H1 (cell line): ENCODE data around the gene ZDHHC23. TPM values are rescaled to one million over a fixed set of nuclear protein-coding genes. Genes with fewer than 3 reads are reported as not detected.

Experiments used
- CTCF ChIA-PET: fragments of 300-600 bp; sonication (Branson Sonifier 250); formaldehyde crosslinking; loops from one replicate; lab custom pipeline; 2021; ENCODE audit not compliant: partially characterized antibody; lab: Charles Lee
- POLR2A ChIA-PET: fragments of 300-600 bp; sonication (Branson Sonifier 250); formaldehyde crosslinking; loops from one replicate; lab custom pipeline; 2021; ENCODE audit warnings: inconsistent platforms; ENCODE audit not compliant: partially characterized antibody; lab: Charles Lee
- DNase-seq, 2 experiments: peaks; one replicate each; pipeline versions ENCODE4 v3.0.0 to v3.0.0-alpha.2; 2010 to 2022; ENCODE audit warnings: low spot score in 2 of 2, low read depth in 1 of 2, mixed read lengths in 1 of 2
- FAIRE-seq: peaks from 2 replicates; lab custom pipeline; 2011; peaks lifted over from hg19 to GRCh38; lab: Jason Lieb, UNC
- H2AFZ ChIP-seq: 2 replicates; pipeline ENCODE4 v1.8.1; 2012; ENCODE audit warnings: low read length, inconsistent platforms
- H2AK5ac ChIP-seq: 2 replicates; pipeline ENCODE4 v1.6.1; 2013; ENCODE audit warnings: low read depth, low read length
- H2BK120ac ChIP-seq: replicated peaks from 2 replicates; pipeline ENCODE3; 2013; ENCODE audit warnings: low read depth, low read length, inconsistent platforms
- H2BK12ac ChIP-seq: 2 replicates; pipeline ENCODE4 v1.6.1; 2013; ENCODE audit warnings: low read depth, low read length
- H2BK15ac ChIP-seq: 2 replicates; pipeline ENCODE4 v1.6.1; 2013; ENCODE audit warnings: low read length
- H2BK20ac ChIP-seq: 2 replicates; pipeline ENCODE4 v1.6.1; 2013; ENCODE audit warnings: low read length
- H2BK5ac ChIP-seq: 2 replicates; pipeline ENCODE4 v1.6.1; 2013; ENCODE audit warnings: low read depth, low read length
- H3K14ac ChIP-seq: 2 replicates; pipeline ENCODE4 v1.6.1; 2013; ENCODE audit warnings: inconsistent platforms; ENCODE audit not compliant: insufficient read length
- H3K18ac ChIP-seq: 2 replicates; pipeline ENCODE4 v1.6.1; 2013; ENCODE audit warnings: low read length; ENCODE audit errors: extremely low read depth
- H3K23ac ChIP-seq: 2 replicates; pipeline ENCODE4 v1.6.1; 2013; ENCODE audit warnings: inconsistent platforms; ENCODE audit not compliant: insufficient read length
- H3K23me2 ChIP-seq: 2 replicates; pipeline ENCODE4 v1.6.1; 2013; ENCODE audit warnings: low read depth, low read length
- H3K27ac ChIP-seq: 2 replicates; pipeline ENCODE4 v1.6.1; 2011; ENCODE audit warnings: low read depth, low read length, inconsistent platforms
- H3K27me3 ChIP-seq, 4 experiments: replicated peaks in 1 of 4; 1 replicate in 1 of 4; 2 replicates in 3 of 4; pipeline versions ENCODE4 v1.6.1 to v1.8.1; 2011 to 2013; ENCODE audit warnings: low read length in 3 of 4, mild to moderate bottlenecking in 3 of 4, inconsistent platforms in 2 of 4, mixed read lengths in 2 of 4, moderate library complexity in 1 of 4; ENCODE audit not compliant: control insufficient read depth in 3 of 4, insufficient read depth in 3 of 4; ENCODE audit errors: extremely low read depth in 1 of 4
- H3K36me3 ChIP-seq, 4 experiments: 2 replicates each; pipeline versions ENCODE4 v1.6.1 to v1.8.1; 2011 to 2013; ENCODE audit warnings: mild to moderate bottlenecking in 4 of 4, low read length in 3 of 4, moderate library complexity in 2 of 4, control low read depth in 1 of 4, inconsistent platforms in 1 of 4; ENCODE audit not compliant: insufficient read depth in 4 of 4, control insufficient read depth in 2 of 4
- H3K4ac ChIP-seq: replicated peaks from 2 replicates; pipeline ENCODE3; 2013; ENCODE audit warnings: low read length, low read depth, mixed read lengths, inconsistent platforms; ENCODE audit not compliant: insufficient read length
- H3K4me1 ChIP-seq, 4 experiments: replicated peaks in 1 of 4; 1 replicate in 1 of 4; 2 replicates in 3 of 4; pipeline versions ENCODE4 v1.6.1 to v1.8.1; 2011 to 2013; ENCODE audit warnings: low read length in 3 of 4, inconsistent platforms in 2 of 4, mixed read lengths in 1 of 4; ENCODE audit not compliant: insufficient read depth in 4 of 4, control insufficient read depth in 3 of 4
- H3K4me2 ChIP-seq, 2 experiments: 2 replicates each; pipeline versions ENCODE4 v1.6.1 to v1.8.1; 2011 to 2013; ENCODE audit warnings: low read depth in 2 of 2, low read length in 2 of 2, control low read depth in 1 of 2, inconsistent platforms in 1 of 2, mild to moderate bottlenecking in 1 of 2; ENCODE audit not compliant: insufficient read depth in 1 of 2
- H3K4me3 ChIP-seq, 4 experiments: fragments of 200-600, 300-600 bp in 1 of 4; sonication (generic), shearing (Covaris generic), sonication (Bioruptor Twin) in 1 of 4; 2 replicates each; pipeline versions ENCODE4 v1.5.1 to v1.8.1; 2011 to 2016; ENCODE audit warnings: low read length in 4 of 4, low read depth in 3 of 4, control low read depth in 2 of 4, inconsistent platforms in 2 of 4, mild to moderate bottlenecking in 2 of 4, mixed read lengths in 1 of 4, moderate library complexity in 1 of 4; ENCODE audit not compliant: insufficient read depth in 2 of 4; ENCODE audit errors: extremely low read depth in 1 of 4
- H3K56ac ChIP-seq: replicated peaks from 2 replicates; pipeline ENCODE3; 2013; ENCODE audit warnings: low read depth, mild to moderate bottlenecking, mixed read lengths, low read length, inconsistent platforms; ENCODE audit not compliant: insufficient read length
- H3K79me1 ChIP-seq: 2 replicates; pipeline ENCODE4 v1.6.1; 2013; ENCODE audit warnings: low read depth, low read length, control low read depth
- H3K79me2 ChIP-seq, 2 experiments: 2 replicates each; pipeline versions ENCODE4 v1.6.1 to v1.8.1; 2012 to 2013; ENCODE audit warnings: low read length in 2 of 2, mild to moderate bottlenecking in 2 of 2, inconsistent platforms in 1 of 2; ENCODE audit not compliant: insufficient read depth in 2 of 2, control insufficient read depth in 1 of 2
- H3K9ac ChIP-seq, 4 experiments: replicated peaks in 1 of 4; 1 replicate in 1 of 4; 2 replicates in 3 of 4; pipeline versions ENCODE4 v1.6.1 to v1.8.1; 2011 to 2013; ENCODE audit warnings: low read depth in 3 of 4, low read length in 3 of 4, control low read depth in 2 of 4, mild to moderate bottlenecking in 2 of 4, moderate library complexity in 2 of 4, inconsistent platforms in 1 of 4; ENCODE audit errors: extremely low read depth in 1 of 4
- H3K9me3 ChIP-seq, 2 experiments: 2 replicates each; pipeline versions ENCODE4 v1.6.1 to v1.8.1; 2012 to 2013; ENCODE audit warnings: mild to moderate bottlenecking in 2 of 2, moderate library complexity in 2 of 2, control low read depth in 1 of 2, inconsistent platforms in 1 of 2, low read depth in 1 of 2, low read length in 1 of 2, mixed read lengths in 1 of 2; ENCODE audit not compliant: insufficient read depth in 2 of 2
- H4K20me1 ChIP-seq, 2 experiments: replicated peaks in 1 of 2; 2 replicates each; pipeline versions ENCODE3 to v1.8.1; 2011 to 2013; ENCODE audit warnings: inconsistent platforms in 2 of 2, low read length in 2 of 2, mild to moderate bottlenecking in 1 of 2; ENCODE audit not compliant: insufficient read depth in 2 of 2, control insufficient read depth in 1 of 2
- H4K5ac ChIP-seq: 2 replicates; pipeline ENCODE4 v1.6.1; 2013; ENCODE audit warnings: low read length, low read depth, mixed read lengths, inconsistent platforms; ENCODE audit not compliant: insufficient read length
- H4K8ac ChIP-seq: 2 replicates; pipeline ENCODE4 v1.8.0; 2013; ENCODE audit warnings: mild to moderate bottlenecking, moderate library complexity, low read length, inconsistent platforms; ENCODE audit not compliant: insufficient read depth; ENCODE audit errors: extremely low read depth
- H4K91ac ChIP-seq: replicated peaks from 2 replicates; pipeline ENCODE3; 2013; ENCODE audit warnings: low read length, mixed read lengths, inconsistent platforms; ENCODE audit not compliant: insufficient read length
- BACH1 ChIP-seq: IDR thresholded peaks from 2 replicates; pipeline ENCODE4 v1.6.1; 2012; ENCODE audit warnings: low read length, improper control_type of control experiment
- BCL11A ChIP-seq, 2 experiments: IDR thresholded peaks; one replicate each; pipeline ENCODE4 v1.6.1; 2011; ENCODE audit warnings: low read depth in 2 of 2, low read length in 2 of 2, mild to moderate bottlenecking in 2 of 2
- CHD2 ChIP-seq: IDR thresholded peaks from 2 replicates; pipeline ENCODE4 v1.6.1; 2012; ENCODE audit warnings: low read length, improper control_type of control experiment
- FOSL1 ChIP-seq: IDR thresholded peaks from 2 replicates; pipeline ENCODE4 v1.6.1; 2011; ENCODE audit warnings: mild to moderate bottlenecking, low read depth, low read length, moderate library complexity; ENCODE audit not compliant: insufficient read depth
- NANOG ChIP-seq: IDR thresholded peaks from 2 replicates; pipeline ENCODE4 v1.6.1; 2011; ENCODE audit warnings: low read length, low read depth, mild to moderate bottlenecking, inconsistent platforms; ENCODE audit not compliant: insufficient read depth, poor library complexity, severe bottlenecking
- SIN3A ChIP-seq, 2 experiments: IDR thresholded peaks in 1 of 2; conservative IDR thresholded peaks in 1 of 2; 2 replicates each; pipeline ENCODE4 v1.6.1; 2011 to 2012; ENCODE audit warnings: low read length in 2 of 2, improper control_type of control experiment in 1 of 2, low read depth in 1 of 2, mild to moderate bottlenecking in 1 of 2
- SIX5 ChIP-seq: IDR thresholded peaks from 2 replicates; pipeline ENCODE4 v1.6.1; 2011; ENCODE audit warnings: mild to moderate bottlenecking, low read depth, low read length
- SP1 ChIP-seq: IDR thresholded peaks from 2 replicates; pipeline ENCODE4 v1.6.1; 2011; ENCODE audit warnings: low read depth, low read length
- WGBS, 2 experiments: shearing (Covaris generic) in 1 of 2; methylation state at CpG; one replicate each; pipeline versions ENCODE4 v1.1.6 to v1.1.7; 2013 to 2015; ENCODE audit warnings: low lambda C conversion rate in 2 of 2, mixed read lengths in 2 of 2, inconsistent platforms in 1 of 2, low coverage in 1 of 2, missing lambda C conversion rate in 1 of 2; ENCODE audit not compliant: insufficient replicate concordance in 2 of 2, insufficient coverage in 1 of 2, insufficient read length in 1 of 2; ENCODE audit errors: extremely low coverage in 1 of 2, missing lambda C conversion rate in 1 of 2; 5-methylcytosine and 5-hydroxymethylcytosine counted together
- polyA plus RNA-seq, 7 experiments: library from polyadenylated mRNA; depleted of rRNA in 3 of 7; stranded (reverse) in 5 of 7; unstranded in 2 of 7; fragments of >200 nt in 5 of 7; fragments of 200-250 nt in 2 of 7; gene quantifications; 1 replicate in 5 of 7; 2 replicates in 1 of 7; 4 replicates in 1 of 7; pipeline versions ENCODE4 v1.2.1 to v1.2.3, GENCODE V29; 2011 to 2013; ENCODE audit warnings: missing spikeins in 2 of 7, mixed read lengths in 2 of 7
- total RNA-seq: library from RNA; stranded (reverse); fragmentation: NEBNext Ultra II Directional; extraction: Animal tissue kit (Norgen Biotek cat#: 25700); gene quantifications from 2 replicates; pipeline ENCODE4 v1.2.1, GENCODE V29; 2021
- TF ChIP-seq, protein P1 (sequence below): IDR thresholded peaks from 2 replicates; pipeline ENCODE4 v1.6.1; 2011; ENCODE audit warnings: low read depth, mild to moderate bottlenecking, low read length; ENCODE audit not compliant: insufficient read depth

The ZDHHC23 gene
- total and polyA plus RNA-seq, 2 of the 8 experiments (the other 6 are each of a cell fraction or from before 2014, with no cell fraction given), result 6.2 to 15.7 TPM

DNA sequence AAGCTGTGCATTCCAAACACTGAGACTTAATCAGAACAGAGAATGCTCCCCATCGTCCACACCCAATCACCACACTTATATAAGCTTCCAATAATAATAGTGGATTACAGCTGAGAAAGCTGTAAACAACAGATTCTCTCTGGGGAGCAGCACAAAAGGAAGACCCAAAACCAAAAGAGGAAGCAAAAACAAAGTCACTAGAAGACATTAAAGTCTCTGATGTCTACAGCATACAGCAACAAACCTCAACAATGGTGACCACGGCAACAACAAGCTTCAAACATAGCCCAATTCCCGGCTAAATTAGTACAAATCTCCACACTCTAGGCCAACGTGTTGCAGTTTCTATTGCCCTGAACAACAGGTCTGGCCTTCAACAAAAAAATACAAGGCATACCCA, 37.7 kb downstream of the ZDHHC23 start:
- Histone ChIP-seq H2BK5ac (peak overlapping the region; percentile 24; the same call in 1 of the 2 replicates), H3K9me3 (no peaks in the 10 kb centered on the region), H3K9ac (no peak overlapping the region), H3K27ac (no peak overlapping the region), H3K79me2 (no peaks in the 10 kb centered on the region), H3K4me3 (no peak overlapping the region), H4K91ac (no peak overlapping the region), H4K5ac (no peak overlapping the region), H3K18ac (no peak overlapping the region), H2AFZ (peak overlapping the region; percentile 26; the same call in 1 of the 2 replicates), H3K14ac (no peak overlapping the region), H3K4ac (no peak overlapping the region), H3K56ac (no peak overlapping the region), H3K27me3 (no peaks in the 10 kb centered on the region), H2AK5ac (no peak overlapping the region), H2BK20ac (0 out of 2 replicates have a peak overlapping the region, but pooled peaks have one; percentile 10), H2BK12ac (peak overlapping the region; percentile 50; the same call in 1 of the 2 replicates), H2BK15ac (no peak overlapping the region), H3K23ac (no peak overlapping the region), H3K23me2 (no peaks in the 10 kb centered on the region), H4K20me1 (no peaks in the 10 kb centered on the region), H3K4me2 (no peak overlapping the region), H3K4me1 (0 out of 7 replicates have a peak, but pooled peaks cover 0 to 2% (median 0%) of the 10 kb centered on the region in 4 experiments), H2BK120ac (peak overlapping the region; percentile 10), H3K36me3 (no peaks in the 10 kb centered on the region), H4K8ac (no peak overlapping the region), H3K79me1 (no peaks in the 10 kb centered on the region)
- DNase-seq (no peak), FAIRE-seq (no peak)
- ChIA-PET CTCF (interaction anchor here (0.7 kb wide), 1 partner anchor 48 kb away, joined by 3 read pairs; no protein-coding TSS in a partner anchor), POLR2A (no interaction called here)
- TF ChIP-seq SIX5 (no peak), SIN3A (conservative IDR thresholded peaks at IDR 0.05 in 1 of 2, IDR thresholded peaks at IDR 0.05 in 1 of 2; ENCODE audit: low read depth in 1 of 2, low read length in 2 of 2) (no peak), FOSL1 (no peak), SP1 (no peak), BACH1 (no peak), BCL11A (IDR thresholded peaks at IDR 0.05; ENCODE audit: low read depth in 2 of 2, low read length in 2 of 2) (no peak), CHD2 (no peak), NANOG (no peak)
- TF ChIP-seq, protein P1, sequence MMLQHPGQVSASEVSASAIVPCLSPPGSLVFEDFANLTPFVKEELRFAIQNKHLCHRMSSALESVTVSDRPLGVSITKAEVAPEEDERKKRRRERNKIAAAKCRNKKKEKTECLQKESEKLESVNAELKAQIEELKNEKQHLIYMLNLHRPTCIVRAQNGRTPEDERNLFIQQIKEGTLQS, result no peak
- 75% methylated on average over 4 of the region's 4 CpGs; no CpG with 5 or more reads in 1 of the 2 experiments for WGBS, 2 experiments
